Fibroblast of lung (primary cell): ENCODE results near the gene NR1I3. TPM values are rescaled to one million over a fixed set of nuclear protein-coding genes. Genes with fewer than 3 reads are reported as not detected.

Experiments used
- DNase-seq, 2 donors: peaks; one replicate each; pipeline versions ENCODE4 v3.0.0 to v3.0.0-alpha.2; 2010; ENCODE audit warnings: low read depth in 2 of 2
- H2AFZ ChIP-seq: 2 replicates; pipeline ENCODE4 v1.5.1; 2012; ENCODE audit warnings: low read length, control low read depth, inconsistent platforms
- H3K27ac ChIP-seq: 2 replicates; pipeline ENCODE4 v1.5.1; 2011; ENCODE audit warnings: low read length, control low read depth; ENCODE audit not compliant: insufficient read depth
- H3K27me3 ChIP-seq: 2 replicates; pipeline ENCODE4 v1.5.1; 2011; ENCODE audit warnings: mild to moderate bottlenecking, low read length; ENCODE audit not compliant: control insufficient read depth, insufficient read depth
- H3K36me3 ChIP-seq: 2 replicates; pipeline ENCODE4 v1.5.1; 2011; ENCODE audit warnings: low read length; ENCODE audit not compliant: control insufficient read depth, insufficient read depth
- H3K4me1 ChIP-seq: 2 replicates; pipeline ENCODE4 v1.5.1; 2011; ENCODE audit warnings: low read length; ENCODE audit not compliant: control insufficient read depth, insufficient read depth; ENCODE audit errors: extremely low read depth
- H3K4me2 ChIP-seq: 2 replicates; pipeline ENCODE4 v1.5.1; 2011; ENCODE audit warnings: low read length, control low read depth; ENCODE audit not compliant: insufficient read depth; ENCODE audit errors: extremely low read depth
- H3K4me3 ChIP-seq, 4 experiments: fragments of 200-600 bp in 1 of 4; sonication (generic) in 1 of 4; replicated peaks in 1 of 4; 2 replicates each; pipeline ENCODE4 v1.5.1; 2011 to 2016; ENCODE audit warnings: low read length in 4 of 4, low read depth in 3 of 4, mild to moderate bottlenecking in 3 of 4, control low read depth in 2 of 4, inconsistent platforms in 1 of 4, mixed read lengths in 1 of 4; ENCODE audit not compliant: insufficient read depth in 1 of 4; ENCODE audit errors: control extremely low read depth in 1 of 4
- H3K79me2 ChIP-seq: 2 replicates; pipeline ENCODE4 v1.5.1; 2012; ENCODE audit warnings: mild to moderate bottlenecking, low read length, inconsistent platforms; ENCODE audit not compliant: control insufficient read depth, insufficient read depth
- H3K9ac ChIP-seq: 2 replicates; pipeline ENCODE4 v1.5.1; 2011; ENCODE audit warnings: mild to moderate bottlenecking, low read length, control low read depth; ENCODE audit not compliant: insufficient read depth
- H3K9me3 ChIP-seq: 2 replicates; pipeline ENCODE4 v1.5.1; 2012; ENCODE audit warnings: low read depth, low read length; ENCODE audit not compliant: control insufficient read depth, insufficient read depth
- H4K20me1 ChIP-seq: 2 replicates; pipeline ENCODE4 v1.5.1; 2011; ENCODE audit warnings: low read length; ENCODE audit not compliant: control insufficient read depth, insufficient read depth; ENCODE audit errors: extremely low read depth
- CTCF ChIP-seq, 2 donors: IDR thresholded peaks in 1 of 2; conservative IDR thresholded peaks in 1 of 2; 1 replicate in 1 of 2; 2 replicates in 1 of 2; pipeline ENCODE4 v1.5.1; 2011 to 2012; ENCODE audit warnings: low read length in 2 of 2, control low read depth in 1 of 2, inconsistent platforms in 1 of 2, low read depth in 1 of 2, mild to moderate bottlenecking in 1 of 2
- EZH2 ChIP-seq: IDR thresholded peaks from 2 replicates; pipeline ENCODE4 v1.5.1; 2012; ENCODE audit warnings: low read length, control low read depth, mild to moderate bottlenecking; ENCODE audit errors: missing control alignments
- polyA plus RNA-seq, 2 donors: library from polyadenylated mRNA; depleted of rRNA in 1 of 2; stranded (reverse) in 1 of 2; unstranded in 1 of 2; fragments of >200 nt; gene quantifications; 2 replicates each; pipeline ENCODE4 v1.2.1, GENCODE V29; 2011 to 2012; ENCODE audit warnings: missing spikeins in 1 of 2
- total RNA-seq: library from RNA; depleted of rRNA; stranded (reverse); fragments of >200 nt; gene quantifications from 2 replicates; pipeline ENCODE4 v1.2.1, GENCODE V29; 2014

The NR1I3 gene
- total and polyA plus RNA-seq, 2 donors (not counting 1 experiment from before 2014, with no cell fraction given), result not detected

GRCh38 chr1:161285113-161285512, 47.1 kb upstream of the NR1I3 start:
- no peak for TF ChIP-seq CTCF (conservative IDR thresholded peaks at IDR 0.05 in 1 of 2, IDR thresholded peaks at IDR 0.05 in 1 of 2; ENCODE audit: low read depth in 1 of 2, low read length in 2 of 2)
- no peak for TF ChIP-seq EZH2
- Histone ChIP-seq H3K79me2 (no peaks in the 10 kb centered on the region), H4K20me1 (no peaks in the 10 kb centered on the region), H3K4me3 (no peak overlapping the region), H3K36me3 (no peaks in the 10 kb centered on the region), H3K4me1 (no peaks in the 10 kb centered on the region), H3K9me3 (no peaks in the 10 kb centered on the region), H3K4me2 (no peak overlapping the region), H3K27ac (no peak overlapping the region), H3K9ac (no peak overlapping the region), H2AFZ (no peak overlapping the region), H3K27me3 (peaks cover 2% of the 10 kb centered on the region)
- no peak for DNase-seq

GRCh38 chr1:161282991-161283390, 45.0 kb upstream of the NR1I3 start:
- TF ChIP-seq CTCF (conservative IDR thresholded peaks at IDR 0.05 in 1 of 2, IDR thresholded peaks at IDR 0.05 in 1 of 2; ENCODE audit: low read depth in 1 of 2, low read length in 2 of 2) (no peak), EZH2 (no peak)
- Histone ChIP-seq H3K9ac (no peak overlapping the region), H3K9me3 (no peaks in the 10 kb centered on the region), H3K4me1 (no peaks in the 10 kb centered on the region), H3K4me3 (no peak overlapping the region), H3K27ac (no peak overlapping the region), H3K79me2 (no peaks in the 10 kb centered on the region), H2AFZ (no peak overlapping the region), H4K20me1 (no peaks in the 10 kb centered on the region), H3K27me3 (peaks cover 2% of the 10 kb centered on the region), H3K4me2 (no peak overlapping the region), H3K36me3 (no peaks in the 10 kb centered on the region)
- no peak for DNase-seq

GRCh38 chr1:161274874-161275273, 36.9 kb upstream of the NR1I3 start:
- Histone ChIP-seq H3K9ac (no peak overlapping the region), H3K4me2 (no peak overlapping the region), H3K27ac (no peak overlapping the region), H3K9me3 (no peaks in the 10 kb centered on the region), H3K27me3 (no peaks in the 10 kb centered on the region), H3K4me1 (no peaks in the 10 kb centered on the region), H3K79me2 (no peaks in the 10 kb centered on the region), H3K4me3 (no peak overlapping the region), H3K36me3 (no peaks in the 10 kb centered on the region), H2AFZ (no peak overlapping the region), H4K20me1 (no peaks in the 10 kb centered on the region)
- TF ChIP-seq EZH2 (no peak), CTCF (conservative IDR thresholded peaks at IDR 0.05 in 1 of 2, IDR thresholded peaks at IDR 0.05 in 1 of 2; ENCODE audit: low read depth in 1 of 2, low read length in 2 of 2) (no peak)
- no peak for DNase-seq
